Astrocyte (in vitro differentiated cells and primary cell): Measurements from ENCODE around the gene ADAMTS6.

ENCODE experiments used
- CTCF ChIP-seq: IDR thresholded peaks from 2 replicates; pipeline ENCODE4 v1.5.1; 2011; ENCODE audit warnings: low read depth, mild to moderate bottlenecking, inconsistent platforms, low read length, moderate library complexity; ENCODE audit not compliant: insufficient read depth
- EZH2 ChIP-seq: IDR thresholded peaks from 2 replicates; pipeline ENCODE4 v1.6.1; 2012; ENCODE audit warnings: mild to moderate bottlenecking, low read length, inconsistent platforms; ENCODE audit not compliant: insufficient read depth

- TF ChIP-seq CTCF (no peak), EZH2 (no peak)
These were observed 596 bp upstream of the ADAMTS6 start for GRCh38 chr5:65482296-65482735.
